Measurements from ENCODE around the gene FECH.

Gene FECH

DNA sequence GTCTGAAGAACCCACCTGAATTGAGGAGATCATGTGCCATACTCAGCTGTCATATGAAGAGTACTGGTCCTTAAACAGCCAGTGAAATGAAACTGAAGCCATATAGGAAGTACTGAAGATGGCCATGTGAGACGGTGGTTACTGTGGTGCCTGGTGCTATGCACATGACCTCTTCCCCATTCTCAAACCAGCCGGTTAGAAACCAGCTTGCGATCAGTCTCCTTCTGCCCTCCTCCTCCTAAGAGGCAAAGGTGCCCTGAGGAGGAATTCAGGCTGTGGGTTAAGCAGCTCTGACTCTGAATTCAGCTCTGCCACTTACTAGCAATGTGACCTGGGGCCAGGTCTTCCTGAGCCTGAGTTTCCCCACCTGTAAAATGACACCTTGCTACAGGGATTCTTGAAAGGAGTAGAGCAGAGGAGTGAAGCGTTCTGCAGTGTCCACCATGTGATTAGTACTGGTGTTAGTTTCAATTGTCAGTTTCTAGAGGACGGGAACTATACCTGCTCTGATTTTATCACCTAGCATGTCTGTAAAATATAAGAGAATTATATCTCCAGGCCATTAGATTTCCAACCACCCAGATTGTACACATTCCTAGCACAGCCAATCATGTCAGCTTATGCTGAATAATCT, 5.1 kb downstream of the FECH start:
- no peak for DNase-seq (ENCODE audit: low spot score)

DNA sequence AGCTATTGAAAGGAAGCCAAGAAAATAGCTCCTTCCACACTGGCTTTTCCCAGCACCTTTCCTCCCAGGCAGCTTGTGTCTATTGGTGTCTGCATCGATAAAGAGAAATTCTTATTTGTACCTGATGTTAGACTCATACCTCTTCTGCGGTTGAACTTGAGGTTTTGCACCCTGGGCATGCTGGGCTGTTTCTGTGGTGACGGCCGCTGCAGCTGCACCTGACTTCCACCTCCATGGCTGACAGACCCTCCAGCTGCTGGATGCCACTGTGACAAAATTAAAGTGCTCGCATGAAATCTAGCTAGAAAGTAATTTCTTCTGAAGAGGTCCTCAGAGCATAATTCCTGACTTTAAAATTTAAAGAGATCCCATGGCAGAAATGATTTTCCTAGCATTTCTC, 6.6 kb downstream of the FECH start:
- DNase-seq (ENCODE audit: low spot score), result no peak

DNA sequence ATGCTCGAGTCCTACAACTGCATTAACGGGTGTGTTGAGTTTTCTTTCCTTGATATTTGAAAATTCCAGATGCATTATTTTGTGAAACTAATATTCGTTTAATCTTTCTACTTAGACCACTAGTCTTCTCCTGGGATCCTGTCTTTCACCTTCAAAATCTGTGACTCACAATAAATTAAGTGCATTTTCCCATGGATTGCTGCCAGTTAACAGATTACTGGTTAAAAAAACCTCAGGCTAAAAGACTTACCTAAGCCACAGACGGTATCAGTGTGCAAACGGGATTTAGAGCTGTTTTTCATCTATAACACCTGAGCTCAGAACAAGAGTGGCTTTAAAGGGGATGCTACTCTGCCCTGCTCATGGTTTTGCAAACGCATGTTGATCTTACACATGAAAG, 10.2 kb downstream of the FECH start:
- DNase-seq (ENCODE audit: low spot score), result no peak

- no peak for DNase-seq (ENCODE audit: low spot score)
Measured at GRCh38 chr18:57575542-57575941, 11.0 kb downstream of the FECH start.

- peak; percentile 86 for DNase-seq (ENCODE audit: low spot score)
Measured at GRCh38 chr18:57574866-57575265, 11.6 kb downstream of the FECH start.

DNA sequence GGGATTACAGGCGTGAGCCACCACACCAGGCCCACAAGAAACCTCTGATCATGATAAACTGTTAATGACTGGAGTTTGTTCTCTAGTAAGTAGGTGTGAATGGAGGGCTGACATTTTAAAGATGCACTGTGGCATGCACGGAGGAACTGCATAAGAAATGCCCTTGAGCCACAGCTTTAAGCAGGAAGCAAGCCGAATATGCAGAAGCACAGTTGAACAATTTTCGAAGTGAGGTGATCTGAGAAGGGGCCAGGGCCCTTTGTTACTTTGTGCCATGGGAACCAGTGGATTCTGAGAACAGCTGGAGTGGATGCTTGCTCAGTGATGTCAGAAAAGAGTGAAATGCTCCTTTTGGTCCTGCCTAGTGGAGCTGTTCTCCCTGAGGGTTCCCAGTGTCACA, 16.3 kb downstream of the FECH start:
- no peak for DNase-seq (ENCODE audit: low spot score)

GRCh38 chr18:57569133-57569532, 17.4 kb downstream of the FECH start:
- DNase-seq (ENCODE audit: low spot score), result no peak

DNA sequence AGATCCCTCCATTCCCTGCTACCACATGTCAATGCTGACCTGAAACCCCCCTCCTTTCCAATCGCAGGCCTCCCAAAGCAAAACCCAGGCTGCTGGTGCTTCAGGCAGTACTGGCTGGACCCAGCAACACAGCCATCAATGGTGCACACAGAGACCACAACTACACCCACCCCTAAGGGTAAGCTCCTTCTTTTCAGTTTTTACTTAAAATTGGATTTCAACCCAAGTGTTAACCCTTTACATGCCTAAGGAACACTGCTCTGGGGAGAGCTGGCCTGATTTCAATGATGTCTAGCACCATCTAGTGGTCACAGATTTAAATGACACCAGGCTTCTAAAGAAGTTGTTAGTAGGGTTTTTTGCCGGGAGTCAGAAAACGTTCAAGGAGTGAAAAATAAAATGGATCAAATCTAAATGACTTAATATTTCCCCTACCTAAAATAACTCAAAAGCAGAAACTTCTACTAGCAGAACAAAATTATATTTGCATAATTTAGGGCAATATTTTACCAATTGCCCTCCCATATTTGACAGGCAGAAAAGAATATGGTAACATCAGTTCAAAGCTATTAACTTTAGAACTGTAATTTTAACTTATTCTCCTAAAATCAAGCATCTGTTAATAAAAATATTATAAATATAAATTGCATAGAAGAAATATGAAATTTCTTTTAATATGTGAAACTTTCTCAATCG, 24.6 kb downstream of the FECH start:
- DNase-seq (ENCODE audit: low spot score), result peak; percentile 74

DNA sequence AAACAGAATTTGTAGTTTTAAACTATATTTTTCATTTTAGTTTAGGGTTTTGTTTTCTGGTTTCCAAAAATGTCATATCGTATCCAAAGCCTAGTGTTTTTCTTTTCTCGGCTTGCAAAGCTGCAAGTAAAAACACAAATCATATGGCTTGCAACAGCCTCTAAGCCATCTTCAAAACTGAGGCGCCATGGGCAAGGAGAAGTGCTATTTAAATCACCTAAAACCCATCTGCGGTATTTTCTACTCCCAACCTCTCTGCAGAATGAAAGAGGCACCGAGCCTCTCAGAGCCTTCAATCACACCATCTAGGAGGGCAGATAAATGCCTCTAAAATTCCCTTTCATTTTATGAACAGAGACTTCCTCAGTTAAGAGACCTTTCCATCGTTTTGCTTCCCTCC, 25.2 kb downstream of the FECH start:
- no peak for DNase-seq (ENCODE audit: low spot score)

- DNase-seq (ENCODE audit: low spot score), result no peak
Measured at GRCh38 chr18:57559314-57559713, 27.2 kb downstream of the FECH start.

GRCh38 chr18:57555134-57555533, 31.4 kb downstream of the FECH start:
- no peak for DNase-seq (ENCODE audit: low spot score)

DNA sequence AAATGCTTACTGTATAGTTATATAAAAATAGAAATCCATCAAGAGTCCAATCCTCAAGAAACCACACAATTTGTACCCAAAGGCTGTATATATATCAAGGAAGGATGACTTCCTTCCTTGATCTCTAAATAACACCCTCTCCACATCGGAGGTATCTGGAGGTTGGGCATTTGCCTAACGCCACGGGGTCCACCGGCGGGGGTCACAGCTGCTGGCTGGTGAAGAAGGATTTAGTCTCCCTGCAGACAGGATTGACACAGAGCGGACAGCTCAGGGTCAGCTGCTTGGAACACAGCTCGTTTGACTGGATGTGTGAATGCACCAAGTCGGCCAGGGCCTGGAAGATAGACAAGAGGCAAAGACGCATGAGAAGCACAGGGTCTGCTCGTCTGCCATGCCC, 36.0 kb downstream of the FECH start:
- no peak for DNase-seq (ENCODE audit: low spot score)

GRCh38 chr18:57547260-57547659, 39.2 kb downstream of the FECH start:
- DNase-seq (ENCODE audit: low spot score), result no peak

DNA sequence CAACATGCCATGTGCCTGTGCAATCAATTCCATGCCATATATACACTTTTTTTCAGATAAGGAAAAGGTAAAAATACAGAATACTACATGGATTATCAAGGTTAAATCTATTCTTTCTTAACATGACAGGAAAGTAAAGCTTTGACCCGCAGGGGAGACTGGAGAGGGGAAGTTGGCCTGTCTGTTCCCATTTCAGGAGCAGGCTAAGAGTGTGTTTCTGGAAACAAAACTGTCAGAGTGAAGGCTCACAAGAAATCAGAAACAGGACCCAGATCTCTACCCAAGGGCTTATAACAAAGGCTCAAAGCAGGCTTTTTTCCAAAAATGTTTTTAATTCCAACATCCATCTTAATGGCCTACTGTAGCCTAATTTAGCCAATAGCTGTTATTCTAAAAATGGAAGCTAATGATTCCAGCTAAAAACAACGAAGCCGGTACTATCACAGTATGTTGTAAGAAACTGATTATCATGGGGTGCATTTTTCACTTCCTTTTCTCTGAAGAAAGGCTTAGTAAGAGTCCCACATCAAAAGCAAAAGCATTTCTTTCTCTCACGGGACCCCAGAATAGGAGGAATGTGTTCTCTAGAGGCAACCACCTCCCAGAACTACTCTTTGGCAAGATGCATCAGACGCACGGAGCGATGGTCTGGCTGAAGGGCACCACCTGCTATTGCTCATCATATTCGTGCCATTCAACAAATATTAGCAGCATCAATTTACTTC, 41.4 kb downstream of the FECH start:
- DNase-seq (ENCODE audit: low spot score), result no peak

- no peak for DNase-seq (ENCODE audit: low spot score)
Measured at GRCh38 chr18:57543560-57543959, 42.9 kb downstream of the FECH start.

GRCh38 chr18:57542812-57543427, 43.6 kb downstream of the FECH start:
- peak; percentile 55 for DNase-seq (ENCODE audit: low spot score)

GRCh38 chr18:57542126-57542525, 44.4 kb downstream of the FECH start:
- no peak for DNase-seq (ENCODE audit: low spot score)

- no peak for DNase-seq (ENCODE audit: low spot score)
Measured at GRCh38 chr18:57539702-57540101, 46.8 kb downstream of the FECH start.

GRCh38 chr18:57538614-57539013, 47.9 kb downstream of the FECH start:
- DNase-seq (ENCODE audit: low spot score), result no peak

- DNase-seq (ENCODE audit: low spot score), result no peak
Measured at GRCh38 chr18:57534511-57534909, 52.0 kb downstream of the FECH start.

GRCh38 chr18:57533868-57534510, 52.5 kb downstream of the FECH start:
- no peak for DNase-seq (ENCODE audit: low spot score)

Data from SK-N-DZ (cell line).